ENCODE measurements around the gene TMEM220.
A peak's percentile ranks its signal among the peaks of the same experiment; 100 is the strongest.

The TMEM220 gene

GRCh38 chr17:10775058-10775457, 45.2 kb upstream of the TMEM220 start:
- TF ChIP-seq ZFX (IDR thresholded peaks at IDR 0.05; ENCODE audit: borderline replicate concordance) (no peak), CTCF (IDR thresholded peaks at IDR 0.05) (no peak)

GRCh38 chr17:10773391-10773790, 43.6 kb upstream of the TMEM220 start:
- H3K27ac ChIP-seq, result no peak overlapping the region
- TF ChIP-seq CTCF (IDR thresholded peaks at IDR 0.05) (no peak), ZFX (IDR thresholded peaks at IDR 0.05; ENCODE audit: borderline replicate concordance) (no peak)

More at GRCh38 chr17:10775058-10775457, 45.2 kb upstream of the TMEM220 start:
- no peak overlapping the region for H3K27ac ChIP-seq

- no peak overlapping the region for H3K27ac ChIP-seq
- TF ChIP-seq CTCF (IDR thresholded peaks at IDR 0.05) (peak; percentile 84), ZFX (IDR thresholded peaks at IDR 0.05; ENCODE audit: borderline replicate concordance) (no peak)
Measured at GRCh38 chr17:10772425-10773380, 42.9 kb upstream of the TMEM220 start.

GRCh38 chr17:10771148-10771547, 41.3 kb upstream of the TMEM220 start:
- no peak for TF ChIP-seq CTCF (IDR thresholded peaks at IDR 0.05)
- no peak for TF ChIP-seq ZFX (IDR thresholded peaks at IDR 0.05; ENCODE audit: borderline replicate concordance)
- H3K27ac ChIP-seq, result no peak overlapping the region

- TF ChIP-seq ZFX (IDR thresholded peaks at IDR 0.05; ENCODE audit: borderline replicate concordance) (no peak), CTCF (IDR thresholded peaks at IDR 0.05) (no peak)
- no peak overlapping the region for H3K27ac ChIP-seq
Measured at GRCh38 chr17:10769840-10770239, 40.0 kb upstream of the TMEM220 start.

GRCh38 chr17:10768750-10769251, 39.0 kb upstream of the TMEM220 start:
- TF ChIP-seq ZFX (IDR thresholded peaks at IDR 0.05; ENCODE audit: borderline replicate concordance) (no peak), CTCF (IDR thresholded peaks at IDR 0.05) (no peak)
- H3K27ac ChIP-seq, result no peak overlapping the region

- TF ChIP-seq CTCF (IDR thresholded peaks at IDR 0.05) (no peak), ZFX (IDR thresholded peaks at IDR 0.05; ENCODE audit: borderline replicate concordance) (no peak)
- H3K27ac ChIP-seq, result no peak overlapping the region
Measured at GRCh38 chr17:10767232-10767631, 37.4 kb upstream of the TMEM220 start.
